HG03460 (cell line): ENCODE results near the gene RPRD1A.
"Not testable (repeated sequence)": the region's sequence is repeated elsewhere in the genome, so short reads cannot be mapped to it uniquely, and the experiment has no call there.

Experiments
- ATAC-seq: cut with Tn5 transposase; IDR thresholded peaks from one replicate; pipeline ENCODE4 v1.9.1; 2021; ENCODE audit not compliant: unreplicated experiment

RPRD1A gene

GRCh38 chr18:35972197-35973000 lies 95.0 kb downstream of the RPRD1A start, which contains the start of gene RMP24:
TSS of gene RMP24 (plus strand) at chr18:35972679.
- peak; percentile 90 for ATAC-seq

GRCh38 chr18:35971661-35972196 lies 95.6 kb downstream of the RPRD1A start:
- ATAC-seq: peak; percentile 7

GRCh38 chr18:35969676-35970075 lies 97.7 kb downstream of the RPRD1A start:
- no peak for ATAC-seq

GRCh38 chr18:35968278-35968880 lies 99.0 kb downstream of the RPRD1A start:
- no peak for ATAC-seq

- ATAC-seq: not testable (repeated sequence)
These were observed 99.5 kb downstream of the RPRD1A start for GRCh38 chr18:35967866-35968265.

- ATAC-seq: no peak
These were observed 103.0 kb downstream of the RPRD1A start for GRCh38 chr18:35964319-35964718.

GRCh38 chr18:35962320-35962719 lies 105.0 kb downstream of the RPRD1A start:
- no peak for ATAC-seq

- no peak for ATAC-seq
These were observed 111.1 kb downstream of the RPRD1A start for GRCh38 chr18:35956226-35956625.

GRCh38 chr18:35953688-35954087 lies 113.7 kb downstream of the RPRD1A start:
- peak; percentile 60 for ATAC-seq

GRCh38 chr18:35950628-35950982 lies 116.8 kb downstream of the RPRD1A start:
- no peak for ATAC-seq

- ATAC-seq: peak; percentile 74
These were observed 117.3 kb downstream of the RPRD1A start for GRCh38 chr18:35949903-35950627.

GRCh38 chr18:35949090-35949489 lies 118.3 kb downstream of the RPRD1A start:
- ATAC-seq: no peak

- no peak for ATAC-seq
These were observed 119.3 kb downstream of the RPRD1A start for GRCh38 chr18:35948080-35948479.

- ATAC-seq: no peak
These were observed 124.7 kb downstream of the RPRD1A start for GRCh38 chr18:35942661-35943060.

- ATAC-seq: no peak
These were observed 125.2 kb downstream of the RPRD1A start for GRCh38 chr18:35942133-35942532.

- no peak for ATAC-seq
These were observed 126.1 kb downstream of the RPRD1A start for GRCh38 chr18:35941299-35941698.
